ENCODE results near the gene KCNJ12.

DNA sequence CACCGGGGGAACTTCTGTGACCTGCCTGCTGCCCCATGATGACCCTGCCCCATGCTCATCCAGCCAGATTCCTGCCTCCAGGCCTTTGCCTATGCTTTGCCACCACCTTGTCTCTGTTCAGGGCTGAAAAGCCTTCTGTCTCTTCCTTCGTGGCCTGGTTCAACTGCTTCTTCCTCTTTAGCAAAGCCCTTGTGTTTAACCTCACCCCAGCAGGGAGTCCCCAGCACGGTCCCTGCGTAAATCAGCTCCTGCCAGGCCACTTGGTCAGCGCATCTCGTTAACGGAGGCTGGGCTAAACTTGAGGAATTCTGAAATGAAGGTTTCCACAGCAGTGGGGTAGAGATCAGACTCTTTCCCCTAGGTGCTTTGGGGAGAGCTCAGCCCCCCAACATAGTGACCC lies 16.1 kb upstream of the KCNJ12 start:
- TF ChIP-seq CTCF (IDR thresholded peaks at IDR 0.05) (no peak), POLR2AphosphoS5 (IDR thresholded peaks at IDR 0.05; ENCODE audit: insufficient read depth in 1 of 2, low read depth in 1 of 2) (no peak)
